ENCODE measurements around the gene LENG8.

LENG8 gene

DNA sequence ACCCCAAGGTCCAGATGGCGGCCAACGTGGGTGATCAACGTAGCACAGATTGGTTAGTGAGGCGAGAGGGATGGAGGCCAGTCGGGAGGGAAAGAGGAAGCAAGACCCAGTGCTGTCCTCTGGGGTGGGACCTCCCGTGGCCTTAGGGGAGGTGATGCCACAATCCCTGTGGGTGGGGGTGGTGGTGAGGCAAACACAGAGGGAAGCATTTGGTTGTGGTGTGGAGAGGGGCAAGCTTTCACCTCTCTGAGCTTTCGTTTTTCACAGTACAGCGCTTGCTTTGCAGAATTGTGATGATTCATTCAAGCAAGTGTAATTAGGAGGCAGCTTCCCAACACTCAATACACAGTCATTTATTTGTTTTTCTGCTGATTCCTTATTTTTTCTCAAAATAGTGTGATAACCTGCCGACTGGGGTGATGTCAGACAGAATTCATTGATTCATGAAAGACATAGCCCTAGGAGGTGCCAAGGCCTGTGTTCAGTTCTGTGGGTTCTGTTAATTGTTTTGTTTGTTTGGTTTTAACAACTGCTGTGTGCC is 2.4 kb downstream of the LENG8 start:
- Histone ChIP-seq H3K36me3 (ENCODE audit: low read depth) (peaks cover 70% of the 10 kb centered on the region), H3K27me3 (ENCODE audit: insufficient read depth, poor library complexity, severe bottlenecking) (no peaks in the 10 kb centered on the region), H3K27ac (ENCODE audit: poor library complexity, severe bottlenecking) (no peak overlapping the region), H3K4me3 (ENCODE audit: severe bottlenecking) (no peak overlapping the region), H3K9me3 (ENCODE audit: severe bottlenecking) (no peaks in the 10 kb centered on the region), H3K4me1 (ENCODE audit: insufficient read depth, poor library complexity, severe bottlenecking) (peaks cover 15% of the 10 kb centered on the region)
- ATAC-seq (ENCODE audit: low read depth) (no peak), DNase-seq (ENCODE audit: low spot score) (no peak)
- TF ChIP-seq, protein P1, sequence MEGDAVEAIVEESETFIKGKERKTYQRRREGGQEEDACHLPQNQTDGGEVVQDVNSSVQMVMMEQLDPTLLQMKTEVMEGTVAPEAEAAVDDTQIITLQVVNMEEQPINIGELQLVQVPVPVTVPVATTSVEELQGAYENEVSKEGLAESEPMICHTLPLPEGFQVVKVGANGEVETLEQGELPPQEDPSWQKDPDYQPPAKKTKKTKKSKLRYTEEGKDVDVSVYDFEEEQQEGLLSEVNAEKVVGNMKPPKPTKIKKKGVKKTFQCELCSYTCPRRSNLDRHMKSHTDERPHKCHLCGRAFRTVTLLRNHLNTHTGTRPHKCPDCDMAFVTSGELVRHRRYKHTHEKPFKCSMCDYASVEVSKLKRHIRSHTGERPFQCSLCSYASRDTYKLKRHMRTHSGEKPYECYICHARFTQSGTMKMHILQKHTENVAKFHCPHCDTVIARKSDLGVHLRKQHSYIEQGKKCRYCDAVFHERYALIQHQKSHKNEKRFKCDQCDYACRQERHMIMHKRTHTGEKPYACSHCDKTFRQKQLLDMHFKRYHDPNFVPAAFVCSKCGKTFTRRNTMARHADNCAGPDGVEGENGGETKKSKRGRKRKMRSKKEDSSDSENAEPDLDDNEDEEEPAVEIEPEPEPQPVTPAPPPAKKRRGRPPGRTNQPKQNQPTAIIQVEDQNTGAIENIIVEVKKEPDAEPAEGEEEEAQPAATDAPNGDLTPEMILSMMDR (IDR thresholded peaks at IDR 0.05; ENCODE audit: poor library complexity, severe bottlenecking): no peak

DNA sequence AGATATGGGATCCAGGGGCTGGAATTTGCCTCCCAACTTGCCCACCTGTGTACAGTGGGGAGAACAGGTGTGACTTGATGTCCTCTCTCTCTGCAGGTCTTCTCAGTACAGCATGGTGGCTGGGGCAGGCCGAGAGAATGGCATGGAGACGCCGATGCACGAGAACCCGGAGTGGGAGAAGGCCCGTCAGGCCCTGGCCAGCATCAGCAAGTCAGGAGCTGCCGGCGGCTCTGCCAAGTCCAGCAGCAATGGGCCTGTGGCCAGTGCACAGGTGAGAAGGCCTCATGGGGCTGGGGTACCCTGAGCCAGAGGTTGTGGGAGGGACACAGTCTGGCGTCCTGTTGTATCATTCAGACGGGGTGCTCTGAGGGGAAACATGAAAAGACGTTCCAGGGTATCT is 3.0 kb downstream of the LENG8 start:
- Histone ChIP-seq H3K4me3 (ENCODE audit: severe bottlenecking) (no peak overlapping the region), H3K27me3 (ENCODE audit: insufficient read depth, poor library complexity, severe bottlenecking) (no peaks in the 10 kb centered on the region), H3K4me1 (ENCODE audit: insufficient read depth, poor library complexity, severe bottlenecking) (peaks cover 10% of the 10 kb centered on the region), H3K27ac (ENCODE audit: poor library complexity, severe bottlenecking) (no peak overlapping the region), H3K36me3 (ENCODE audit: low read depth) (peaks cover 71% of the 10 kb centered on the region), H3K9me3 (ENCODE audit: severe bottlenecking) (no peaks in the 10 kb centered on the region)
- DNase-seq (ENCODE audit: low spot score): no peak
- no peak for ATAC-seq (ENCODE audit: low read depth)
- TF ChIP-seq, protein P1 (IDR thresholded peaks at IDR 0.05; ENCODE audit: poor library complexity, severe bottlenecking): no peak

DNA sequence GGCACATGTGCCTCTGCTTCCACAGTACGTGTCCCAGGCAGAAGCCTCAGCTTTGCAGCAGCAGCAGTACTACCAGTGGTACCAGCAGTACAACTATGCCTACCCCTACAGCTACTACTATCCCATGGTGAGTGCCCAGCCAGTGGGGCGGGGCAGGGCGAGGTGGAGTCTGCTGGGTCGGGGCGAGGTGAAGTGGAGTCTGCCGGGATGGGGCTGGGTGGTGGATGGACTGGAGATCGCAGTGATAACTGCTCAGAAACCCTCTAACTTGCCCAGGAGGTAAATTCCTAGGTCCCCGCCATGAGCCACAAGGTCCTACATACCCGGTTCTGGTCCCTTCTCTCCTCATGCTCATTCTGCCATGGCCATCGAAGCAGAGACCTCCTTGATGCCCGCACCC is 3.6 kb downstream of the LENG8 start:
- ATAC-seq (ENCODE audit: low read depth) (no peak), DNase-seq (ENCODE audit: low spot score) (no peak)
- no peaks in the 10 kb centered on the region for H3K9me3 ChIP-seq (ENCODE audit: severe bottlenecking)
- H3K4me1 ChIP-seq (ENCODE audit: insufficient read depth, poor library complexity, severe bottlenecking): peaks cover 6% of the 10 kb centered on the region
- peaks cover 73% of the 10 kb centered on the region for H3K36me3 ChIP-seq (ENCODE audit: low read depth)
- no peak overlapping the region for H3K4me3 ChIP-seq (ENCODE audit: severe bottlenecking)
- TF ChIP-seq, protein P1 (IDR thresholded peaks at IDR 0.05; ENCODE audit: poor library complexity, severe bottlenecking): no peak
- no peak overlapping the region for H3K27ac ChIP-seq (ENCODE audit: poor library complexity, severe bottlenecking)
- H3K27me3 ChIP-seq (ENCODE audit: insufficient read depth, poor library complexity, severe bottlenecking): no peaks in the 10 kb centered on the region

DNA sequence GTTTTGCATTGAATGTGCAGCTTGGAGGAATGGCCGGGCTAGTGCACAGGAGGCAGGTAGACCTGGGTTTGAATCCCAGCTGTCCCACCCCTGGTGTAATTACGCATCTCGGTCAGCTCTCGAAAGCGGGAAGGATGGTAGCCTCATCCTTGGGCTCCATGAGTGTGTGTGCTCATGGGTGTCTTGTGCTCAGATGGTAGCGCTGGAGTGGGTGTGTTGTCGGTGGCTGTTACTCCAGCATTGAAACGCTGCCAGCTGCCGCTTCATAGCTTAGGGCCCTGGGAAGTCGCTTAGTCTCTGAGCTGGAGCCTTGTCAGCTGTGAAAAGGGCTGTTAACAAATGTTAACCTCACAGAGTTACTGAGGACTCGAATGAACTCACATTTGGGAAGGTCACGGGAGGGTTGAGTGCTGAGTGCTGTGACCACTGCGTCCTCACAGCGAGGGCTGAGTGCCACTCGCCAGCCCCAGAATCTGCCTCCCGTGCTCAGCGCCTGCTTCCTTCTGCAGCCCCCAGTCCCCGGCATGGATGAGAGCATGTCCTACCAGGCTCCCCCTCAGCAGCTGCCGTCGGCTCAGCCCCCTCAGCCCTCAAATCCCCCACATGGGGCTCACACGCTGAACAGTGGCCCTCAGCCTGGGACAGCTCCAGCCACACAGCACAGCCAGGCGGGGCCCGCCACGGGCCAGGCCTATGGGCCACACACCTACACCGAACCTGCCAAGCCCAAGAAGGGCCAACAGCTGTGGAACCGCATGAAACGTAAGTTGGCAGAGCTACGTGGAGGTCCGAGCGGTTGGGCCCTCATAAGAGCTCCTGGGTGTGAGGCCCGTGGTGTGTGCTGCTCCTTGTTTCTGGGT is 5.2 kb downstream of the LENG8 start:
- DNase-seq (ENCODE audit: low spot score): no peak
- Histone ChIP-seq H3K36me3 (ENCODE audit: low read depth) (peaks cover 87% of the 10 kb centered on the region), H3K4me3 (ENCODE audit: severe bottlenecking) (no peak overlapping the region), H3K27ac (ENCODE audit: poor library complexity, severe bottlenecking) (no peak overlapping the region), H3K9me3 (ENCODE audit: severe bottlenecking) (no peaks in the 10 kb centered on the region), H3K27me3 (ENCODE audit: insufficient read depth, poor library complexity, severe bottlenecking) (no peaks in the 10 kb centered on the region), H3K4me1 (ENCODE audit: insufficient read depth, poor library complexity, severe bottlenecking) (peaks cover 6% of the 10 kb centered on the region)
- TF ChIP-seq, protein P1 (IDR thresholded peaks at IDR 0.05; ENCODE audit: poor library complexity, severe bottlenecking): no peak
- ATAC-seq (ENCODE audit: low read depth): no peak

All from RWPE2 (cell line).